ENCODE data around the gene FRMD6. TPM values are rescaled to one million over a fixed set of nuclear protein-coding genes. Genes with fewer than 3 reads are reported as not detected.

Gene FRMD6
- total RNA-seq, 4 donors from 2014 or later: 8.1 to 73.4 (median 12.4) TPM

DNA sequence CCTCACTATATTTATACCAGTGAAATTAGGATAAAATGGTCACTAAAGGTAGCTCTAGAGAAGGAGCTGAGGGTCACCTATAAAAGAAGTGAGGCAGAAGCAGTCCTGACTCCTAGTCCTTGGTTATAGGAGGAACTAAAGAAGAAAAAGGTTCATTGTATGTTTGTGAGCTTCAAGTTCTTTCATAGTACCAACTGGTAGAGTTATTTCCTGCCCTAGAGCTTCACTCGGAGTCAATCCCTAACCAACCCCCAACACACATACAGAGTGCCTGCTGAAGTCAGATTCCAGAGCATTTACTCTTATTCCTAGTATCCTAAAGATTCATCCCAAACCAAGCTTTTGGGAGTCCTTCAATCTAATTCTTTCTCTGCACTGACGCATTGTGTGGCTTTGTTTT, 29.3 kb upstream of the FRMD6 start:
- no peaks in the 10 kb centered on the region for H3K4me1 ChIP-seq

DNA sequence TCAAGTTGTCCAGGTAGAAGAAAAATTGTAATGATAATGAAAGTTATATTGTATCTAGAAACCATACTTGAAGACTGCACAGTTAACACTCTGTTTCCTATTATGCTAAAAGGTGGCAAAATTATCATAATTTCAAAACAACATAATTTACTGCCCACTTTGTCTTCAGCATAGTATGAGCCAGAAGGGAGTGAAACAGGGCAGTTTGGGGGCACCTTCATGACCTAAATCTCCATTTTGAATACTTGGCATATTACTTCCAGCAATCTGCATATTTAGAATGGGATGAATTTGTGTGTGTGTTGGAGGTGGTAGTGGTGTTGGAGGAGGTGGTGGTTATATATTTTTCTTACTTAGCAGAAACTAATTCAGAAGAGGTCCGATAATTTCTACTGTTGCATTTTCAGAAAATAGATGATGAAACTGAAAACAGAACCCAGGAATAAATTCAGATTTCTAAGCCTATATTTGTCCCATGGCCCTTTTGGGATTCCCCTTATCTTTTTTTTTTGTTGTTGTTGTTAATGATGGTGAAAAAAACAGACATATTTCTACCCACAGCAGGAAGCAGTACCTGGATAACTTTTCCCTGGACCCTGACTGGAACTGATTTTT, 26.6 kb upstream of the FRMD6 start:
- Histone ChIP-seq H3K9me3 (no peaks in the 10 kb centered on the region), H3K36me3 (no peaks in the 10 kb centered on the region), H3K4me3 (no peak overlapping the region), H3K27ac (no peak overlapping the region), H3K4me1 (no peaks in the 10 kb centered on the region), H3K27me3 (no peaks in the 10 kb centered on the region)
- no peak for TF ChIP-seq POLR2A (IDR thresholded peaks at IDR 0.05)
- TF ChIP-seq, protein P1, sequence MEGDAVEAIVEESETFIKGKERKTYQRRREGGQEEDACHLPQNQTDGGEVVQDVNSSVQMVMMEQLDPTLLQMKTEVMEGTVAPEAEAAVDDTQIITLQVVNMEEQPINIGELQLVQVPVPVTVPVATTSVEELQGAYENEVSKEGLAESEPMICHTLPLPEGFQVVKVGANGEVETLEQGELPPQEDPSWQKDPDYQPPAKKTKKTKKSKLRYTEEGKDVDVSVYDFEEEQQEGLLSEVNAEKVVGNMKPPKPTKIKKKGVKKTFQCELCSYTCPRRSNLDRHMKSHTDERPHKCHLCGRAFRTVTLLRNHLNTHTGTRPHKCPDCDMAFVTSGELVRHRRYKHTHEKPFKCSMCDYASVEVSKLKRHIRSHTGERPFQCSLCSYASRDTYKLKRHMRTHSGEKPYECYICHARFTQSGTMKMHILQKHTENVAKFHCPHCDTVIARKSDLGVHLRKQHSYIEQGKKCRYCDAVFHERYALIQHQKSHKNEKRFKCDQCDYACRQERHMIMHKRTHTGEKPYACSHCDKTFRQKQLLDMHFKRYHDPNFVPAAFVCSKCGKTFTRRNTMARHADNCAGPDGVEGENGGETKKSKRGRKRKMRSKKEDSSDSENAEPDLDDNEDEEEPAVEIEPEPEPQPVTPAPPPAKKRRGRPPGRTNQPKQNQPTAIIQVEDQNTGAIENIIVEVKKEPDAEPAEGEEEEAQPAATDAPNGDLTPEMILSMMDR (IDR thresholded peaks at IDR 0.05): no peak
- DNase-seq: no peak

More for the DNA sequence above, 29.3 kb upstream of the FRMD6 start:
- no peak for TF ChIP-seq POLR2A (IDR thresholded peaks at IDR 0.05)
- Histone ChIP-seq H3K4me3 (no peak overlapping the region), H3K27ac (no peak overlapping the region), H3K27me3 (no peaks in the 10 kb centered on the region), H3K9me3 (no peaks in the 10 kb centered on the region), H3K36me3 (no peaks in the 10 kb centered on the region)
- no peak for DNase-seq

DNA sequence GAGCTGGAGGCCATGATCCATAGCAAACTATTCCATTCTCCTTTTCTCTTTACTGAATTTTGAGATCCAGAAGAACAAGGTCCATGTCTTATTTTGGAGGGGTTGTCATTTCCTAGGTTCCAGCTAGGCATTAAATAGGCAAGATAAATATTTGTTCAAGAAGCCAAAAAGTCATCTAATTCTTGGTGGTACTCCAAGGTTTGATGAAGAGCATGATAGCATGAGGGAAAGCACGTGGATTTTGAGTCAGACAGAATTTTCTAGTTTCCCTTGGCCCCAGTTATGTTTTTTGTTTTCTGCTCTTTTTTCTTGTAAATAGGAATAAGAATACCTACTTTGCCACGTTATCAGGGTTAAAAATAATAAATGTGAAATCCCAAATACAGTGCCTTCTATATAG, 25.5 kb upstream of the FRMD6 start:
- TF ChIP-seq, protein P1 (IDR thresholded peaks at IDR 0.05): no peak
- no peak for TF ChIP-seq POLR2A (IDR thresholded peaks at IDR 0.05)
- H3K27me3 ChIP-seq: no peaks in the 10 kb centered on the region
- H3K4me3 ChIP-seq: no peak overlapping the region
- H3K9me3 ChIP-seq: no peaks in the 10 kb centered on the region
- no peak for DNase-seq
- no peaks in the 10 kb centered on the region for H3K36me3 ChIP-seq
- H3K4me1 ChIP-seq: no peaks in the 10 kb centered on the region
- H3K27ac ChIP-seq: no peak overlapping the region

DNA sequence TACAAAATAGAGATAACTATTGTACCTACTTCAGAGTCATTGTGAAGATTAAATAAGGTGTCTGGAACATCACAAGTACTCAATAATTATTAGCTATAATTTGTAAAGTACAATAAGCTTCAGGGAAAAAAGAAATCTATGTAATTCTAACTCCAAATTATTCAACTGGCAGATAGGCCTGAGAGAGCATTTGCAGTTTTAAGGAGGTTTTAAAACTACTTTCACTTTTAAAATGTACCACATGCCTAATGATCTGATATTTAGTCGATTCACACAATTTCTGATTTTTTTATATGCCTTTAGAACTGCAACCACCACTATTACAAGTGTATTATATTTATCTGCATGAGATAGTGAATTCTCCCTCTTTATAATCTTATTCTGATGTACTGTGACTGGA, 24.9 kb upstream of the FRMD6 start:
- TF ChIP-seq, protein P1 (IDR thresholded peaks at IDR 0.05): no peak
- no peak for TF ChIP-seq POLR2A (IDR thresholded peaks at IDR 0.05)
- Histone ChIP-seq H3K27me3 (no peaks in the 10 kb centered on the region), H3K4me3 (no peak overlapping the region), H3K36me3 (no peaks in the 10 kb centered on the region), H3K27ac (no peak overlapping the region), H3K4me1 (no peaks in the 10 kb centered on the region), H3K9me3 (no peaks in the 10 kb centered on the region)
- no peak for DNase-seq

DNA sequence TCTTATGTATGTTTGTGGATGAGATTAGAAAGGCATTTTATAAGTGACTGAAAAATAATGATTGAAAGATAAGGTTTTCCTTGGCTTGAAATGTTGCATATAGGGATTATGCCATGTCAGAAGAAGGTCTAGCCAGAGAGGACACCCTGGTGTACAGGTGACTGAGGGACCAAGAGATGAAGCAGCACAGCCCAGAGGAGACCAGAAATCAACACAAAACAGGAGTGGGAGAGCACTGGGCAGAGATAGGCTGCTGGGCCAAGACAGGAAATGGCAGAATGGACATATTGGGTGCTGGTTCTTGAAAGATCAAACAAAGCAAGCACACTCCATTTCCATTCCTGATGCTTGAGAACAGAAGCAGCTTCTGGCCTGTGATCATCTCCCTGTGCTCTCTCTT, 24.4 kb upstream of the FRMD6 start:
- H3K4me1 ChIP-seq: no peaks in the 10 kb centered on the region
- no peaks in the 10 kb centered on the region for H3K9me3 ChIP-seq
- no peak for DNase-seq
- H3K4me3 ChIP-seq: no peak overlapping the region
- H3K27ac ChIP-seq: no peak overlapping the region
- H3K27me3 ChIP-seq: no peaks in the 10 kb centered on the region
- no peaks in the 10 kb centered on the region for H3K36me3 ChIP-seq
- TF ChIP-seq POLR2A (IDR thresholded peaks at IDR 0.05): no peak
- TF ChIP-seq, protein P1 (IDR thresholded peaks at IDR 0.05): no peak

DNA sequence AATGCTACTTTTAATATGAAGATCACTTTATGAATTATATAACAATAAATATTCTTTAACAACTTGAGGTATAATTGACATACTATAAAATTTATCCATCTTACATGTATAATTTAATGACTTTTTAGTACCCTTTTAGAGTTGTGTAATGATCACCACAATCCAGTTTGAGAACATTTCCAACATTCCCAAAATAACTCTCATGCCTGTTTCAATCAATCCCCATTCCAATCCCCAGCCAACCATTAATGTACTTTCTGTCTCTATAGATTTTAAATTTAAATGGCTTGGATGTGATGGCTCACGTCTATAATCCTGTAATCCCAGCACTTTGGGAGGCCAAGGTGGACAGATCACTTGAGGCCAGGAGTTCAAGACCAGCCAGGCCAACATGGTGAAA, 23.5 kb upstream of the FRMD6 start:
- Histone ChIP-seq H3K27ac (no peak overlapping the region), H3K4me1 (no peaks in the 10 kb centered on the region), H3K9me3 (no peaks in the 10 kb centered on the region), H3K4me3 (no peak overlapping the region), H3K36me3 (no peaks in the 10 kb centered on the region), H3K27me3 (no peaks in the 10 kb centered on the region)
- TF ChIP-seq POLR2A (IDR thresholded peaks at IDR 0.05): no peak
- TF ChIP-seq, protein P1 (IDR thresholded peaks at IDR 0.05): no peak
- no peak for DNase-seq

Measured in Peyer's patch (tissue), 4 donors.